Activated T-cell treated with anti-CD3 and anti-CD28 coated beads, Interleukin-2, amount 50 U/mL, for 48 hours (primary cell): ENCODE measurements around the gene GBF1.

Source experiments
- DNase-seq, 2 experiments: peaks; one replicate each; pipeline ENCODE4 v3.0.0-alpha.2; 2020

GBF1 gene

GRCh38 chr10:102309236-102309635 is 63.9 kb downstream of the GBF1 start:
- no peak for DNase-seq

- DNase-seq: no peak
Measured at GRCh38 chr10:102309916-102310315, 64.6 kb downstream of the GBF1 start.

- DNase-seq: no peak
Measured at GRCh38 chr10:102310361-102311024, 65.2 kb downstream of the GBF1 start.

GRCh38 chr10:102311025-102311420 is 65.7 kb downstream of the GBF1 start:
- DNase-seq: no peak

GRCh38 chr10:102312683-102313082 is 67.4 kb downstream of the GBF1 start:
- DNase-seq: no peak

- no peak for DNase-seq
Measured at GRCh38 chr10:102313221-102313896, 68.0 kb downstream of the GBF1 start.

- DNase-seq: no peak
Measured at GRCh38 chr10:102314801-102315200, 69.5 kb downstream of the GBF1 start.

- DNase-seq: no peak
Measured at GRCh38 chr10:102316421-102316820, 71.1 kb downstream of the GBF1 start.

GRCh38 chr10:102322914-102323313 is 77.6 kb downstream of the GBF1 start:
- peak; percentile 44 to 48 for DNase-seq

- DNase-seq: no peak
Measured at GRCh38 chr10:102324061-102324460, 78.7 kb downstream of the GBF1 start.

GRCh38 chr10:102326031-102326430 is 80.7 kb downstream of the GBF1 start:
- no peak for DNase-seq

- no peak for DNase-seq
Measured at GRCh38 chr10:102327002-102327401, 81.7 kb downstream of the GBF1 start.

- DNase-seq: no peak
Measured at GRCh38 chr10:102327641-102328040, 82.3 kb downstream of the GBF1 start.

GRCh38 chr10:102332772-102333171 is 87.4 kb downstream of the GBF1 start:
- DNase-seq: no peak

- no peak for DNase-seq
Measured at GRCh38 chr10:102334101-102334500, 88.8 kb downstream of the GBF1 start.

GRCh38 chr10:102335184-102335583 is 89.9 kb downstream of the GBF1 start:
- DNase-seq: no peak

- no peak for DNase-seq
Measured at GRCh38 chr10:102341038-102341688, 95.8 kb downstream of the GBF1 start.

GRCh38 chr10:102342458-102342857 is 97.1 kb downstream of the GBF1 start:
- DNase-seq: no peak

GRCh38 chr10:102342958-102343357 is 97.6 kb downstream of the GBF1 start:
- no peak for DNase-seq

GRCh38 chr10:102344067-102344466 is 98.7 kb downstream of the GBF1 start:
- DNase-seq: no peak

- DNase-seq: peak; percentile 36 to 48
Measured at GRCh38 chr10:102347236-102347828, 102.0 kb downstream of the GBF1 start.

- peak; percentile 81 to 82 for DNase-seq
Measured at GRCh38 chr10:102352066-102352715, 106.9 kb downstream of the GBF1 start.

GRCh38 chr10:102354451-102354850 is 109.1 kb downstream of the GBF1 start:
- no peak for DNase-seq
